Measurements from ENCODE around the gene PPHLN1. TPM values are rescaled to one million over a fixed set of nuclear protein-coding genes. Genes with fewer than 3 reads are reported as not detected.

PPHLN1 gene
- total and polyA plus RNA-seq, 2 donors (not counting 1 experiment from before 2014, with no cell fraction given): 48.8 to 104 TPM

- Histone ChIP-seq H3K27ac (ENCODE audit: low read length in 2 of 2) (no peak overlapping the region), H3K36me3 (replicated peaks in 1 of 2; ENCODE audit: control extremely low read depth in 1 of 2, control insufficient read depth in 1 of 2, extremely low read depth in 1 of 2, insufficient read depth in 2 of 2, low read length in 1 of 2) (peaks cover 0 to 11% of the 10 kb centered on the region in 2 experiments), H3K4me1 (ENCODE audit: control insufficient read depth in 2 of 2, insufficient read depth in 2 of 2, low read length in 2 of 2) (peaks cover 0 to 5% of the 10 kb centered on the region in 2 donors), H3K27me3 (replicated peaks in 1 of 4; ENCODE audit: control extremely low read depth in 1 of 4, control insufficient read depth in 3 of 4, insufficient read depth in 4 of 4, low read length in 3 of 4) (no peaks in the 10 kb centered on the region), H3K9me3 (ENCODE audit: control extremely low read depth in 1 of 3, control insufficient read depth in 2 of 3, insufficient read depth in 1 of 3, low read length in 2 of 3) (no peaks in the 10 kb centered on the region), H2AFZ (ENCODE audit: insufficient read depth, low read depth, low read length, poor library complexity, severe bottlenecking) (no peak overlapping the region), H3K4me3 (ENCODE audit: control extremely low read depth in 1 of 5, extremely low read depth in 1 of 5, insufficient read depth in 1 of 5, low read depth in 2 of 5, low read length in 4 of 5) (no peak overlapping the region), H3K79me2 (ENCODE audit: control insufficient read depth, insufficient read depth, low read length) (peaks cover 36% of the 10 kb centered on the region), H3K4me2 (replicated peaks; ENCODE audit: low read depth, low read length, poor library complexity, severe bottlenecking) (no peak overlapping the region), H4K20me1 (ENCODE audit: control insufficient read depth, insufficient read depth, low read length, poor library complexity, severe bottlenecking) (peaks cover 5% of the 10 kb centered on the region), H3K9ac (ENCODE audit: low read length) (no peak overlapping the region)
- ATAC-seq (ENCODE audit: low read depth): no peak
- H3K4me3 Mint-ChIP-seq: no peak overlapping the region
- intact Hi-C loops (cut with micrococcal nuclease): no loop called here
- CTCF ChIA-PET: no interaction called here
- POLR2A ChIA-PET: no interaction called here
- TF ChIP-seq EZH2 (IDR thresholded peaks at IDR 0.05; ENCODE audit: borderline replicate concordance, insufficient read depth, low read depth, low read length, poor library complexity, severe bottlenecking) (no peak), CTCF (IDR thresholded peaks at IDR 0.05) (no peak)
- H3K27me3 Mint-ChIP-seq: no peaks in the 10 kb centered on the region
- H3K9me3 Mint-ChIP-seq (ENCODE audit: insufficient read depth): no peaks in the 10 kb centered on the region
- no CpG with 5 or more reads among the region's 4 CpGs for WGBS (ENCODE audit: insufficient coverage)
- DNase-seq: no peak
- H3K27ac Mint-ChIP-seq: no peak overlapping the region
- peaks cover 38% of the 10 kb centered on the region for H3K4me1 Mint-ChIP-seq
Observed at GRCh38 chr12:42361909-42362646, 36.1 kb downstream of the PPHLN1 start.

- peaks cover 35% of the 10 kb centered on the region for H3K79me2 ChIP-seq (ENCODE audit: control insufficient read depth, insufficient read depth, low read length)
- POLR2A ChIA-PET: no interaction called here
Observed at GRCh38 chr12:42362647-42363260, 36.8 kb downstream of the PPHLN1 start.

More at GRCh38 chr12:42362647-42363260, 36.8 kb downstream of the PPHLN1 start:
- peaks cover 36% of the 10 kb centered on the region for H3K4me1 Mint-ChIP-seq
- Histone ChIP-seq H3K4me1 (ENCODE audit: control insufficient read depth in 2 of 2, insufficient read depth in 2 of 2, low read length in 2 of 2) (peaks cover 0 to 5% of the 10 kb centered on the region in 2 donors), H3K9ac (ENCODE audit: low read length) (no peak overlapping the region), H3K4me2 (replicated peaks; ENCODE audit: low read depth, low read length, poor library complexity, severe bottlenecking) (no peak overlapping the region), H2AFZ (ENCODE audit: insufficient read depth, low read depth, low read length, poor library complexity, severe bottlenecking) (no peak overlapping the region), H3K36me3 (replicated peaks in 1 of 2; ENCODE audit: control extremely low read depth in 1 of 2, control insufficient read depth in 1 of 2, extremely low read depth in 1 of 2, insufficient read depth in 2 of 2, low read length in 1 of 2) (peaks cover 0 to 11% of the 10 kb centered on the region in 2 experiments), H3K27me3 (replicated peaks in 1 of 4; ENCODE audit: control extremely low read depth in 1 of 4, control insufficient read depth in 3 of 4, insufficient read depth in 4 of 4, low read length in 3 of 4) (no peaks in the 10 kb centered on the region), H3K4me3 (ENCODE audit: control extremely low read depth in 1 of 5, extremely low read depth in 1 of 5, insufficient read depth in 1 of 5, low read depth in 2 of 5, low read length in 4 of 5) (no peak overlapping the region), H3K9me3 (ENCODE audit: control extremely low read depth in 1 of 3, control insufficient read depth in 2 of 3, insufficient read depth in 1 of 3, low read length in 2 of 3) (no peaks in the 10 kb centered on the region), H4K20me1 (ENCODE audit: control insufficient read depth, insufficient read depth, low read length, poor library complexity, severe bottlenecking) (peaks cover 5% of the 10 kb centered on the region), H3K27ac (ENCODE audit: low read length in 2 of 2) (no peak overlapping the region)
- no peaks in the 10 kb centered on the region for H3K27me3 Mint-ChIP-seq
- no peak overlapping the region for H3K4me3 Mint-ChIP-seq
- TF ChIP-seq CTCF (IDR thresholded peaks at IDR 0.05) (no peak), EZH2 (IDR thresholded peaks at IDR 0.05; ENCODE audit: borderline replicate concordance, insufficient read depth, low read depth, low read length, poor library complexity, severe bottlenecking) (no peak)
- DNase-seq (no peak), ATAC-seq (ENCODE audit: low read depth) (no peak)
- intact Hi-C loops (cut with micrococcal nuclease): no loop called here
- CTCF ChIA-PET: interaction anchor here (0.6 to 1.1 kb wide), 2 partner anchors 9 to 14 kb away, joined by 3 to 8 read pairs; no protein-coding TSS in a partner anchor
- peak overlapping the region; percentile 26 for H3K27ac Mint-ChIP-seq
- no peaks in the 10 kb centered on the region for H3K9me3 Mint-ChIP-seq (ENCODE audit: insufficient read depth)

Measured in B cell (primary cell).